ENCODE results near the gene YPEL5. TPM values are rescaled to one million over a fixed set of nuclear protein-coding genes. Genes with fewer than 3 reads are reported as not detected.
A peak's percentile ranks its signal among the peaks of the same experiment; 100 is the strongest.
"Not testable (repeated sequence)": the region's sequence is repeated elsewhere in the genome, so short reads cannot be mapped to it uniquely, and the experiment has no call there.

YPEL5 gene
- total RNA-seq, 1 donor from 2014 or later: 71.2 TPM

DNA sequence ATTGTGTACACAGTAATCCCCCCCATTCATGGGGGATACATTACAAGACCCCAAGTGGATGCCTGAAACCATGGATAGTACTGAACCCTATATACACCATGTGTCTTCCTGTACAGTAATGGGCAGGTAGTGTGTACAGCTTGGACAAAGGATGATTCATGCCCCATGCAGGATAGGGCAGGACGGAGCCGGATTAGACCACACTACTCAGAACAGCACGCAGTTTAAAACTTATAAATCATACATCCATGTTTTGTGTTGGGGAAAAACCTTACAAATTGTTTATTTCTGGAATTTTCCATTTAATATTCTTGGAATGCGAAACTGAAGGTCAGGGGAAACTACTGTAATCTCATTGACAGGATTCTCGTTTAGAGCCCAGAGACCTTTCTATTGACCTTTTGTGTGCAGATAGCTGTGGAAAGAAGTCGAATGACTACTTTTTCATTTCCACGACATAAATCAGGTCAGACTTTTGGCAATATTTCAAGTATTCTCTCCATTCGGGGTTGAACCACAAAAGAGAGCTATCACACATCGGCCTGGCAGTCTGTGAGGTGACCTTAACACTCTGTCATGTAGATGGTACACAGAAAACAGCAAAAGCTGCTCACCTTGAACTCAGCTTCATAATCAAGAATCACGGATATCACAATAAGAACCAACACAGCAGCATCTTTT, 9.9 kb upstream of the YPEL5 start:
- peak; percentile 72 to 84 for DNase-seq (ENCODE audit: low read depth in 2 of 2)

DNA sequence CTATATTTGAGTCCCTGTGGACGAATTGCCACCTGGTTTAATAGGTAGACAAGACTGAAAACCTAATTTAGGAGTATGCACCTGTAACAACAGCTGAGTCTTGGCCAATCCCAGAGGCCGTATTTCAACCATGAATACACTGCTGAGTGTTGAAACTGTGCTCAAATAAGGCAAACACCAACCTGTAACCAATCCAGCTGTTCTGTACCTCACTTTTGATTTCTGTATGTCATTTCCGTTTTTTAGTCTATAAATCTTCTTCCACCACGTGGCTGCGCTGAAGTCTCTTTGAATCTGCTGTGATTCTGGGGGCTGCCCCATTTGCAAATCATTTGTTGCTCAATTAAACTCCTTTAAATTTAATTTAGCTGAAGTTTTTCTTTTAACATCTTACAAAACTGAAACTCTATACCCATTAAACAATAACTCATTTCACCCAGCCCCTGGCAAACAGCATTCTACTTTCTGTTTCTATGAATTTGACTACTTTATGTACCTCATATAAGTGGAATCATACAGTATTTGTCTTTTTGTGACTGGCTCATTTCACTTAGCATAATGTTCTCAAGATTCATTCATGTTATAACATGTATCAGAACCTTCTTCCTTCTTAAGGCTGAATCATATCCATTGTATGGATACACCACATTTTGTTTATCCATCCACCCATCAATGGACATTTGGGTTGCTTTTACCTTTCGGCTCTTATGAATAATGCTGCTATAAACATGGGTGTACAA, 7.5 kb upstream of the YPEL5 start:
- DNase-seq (ENCODE audit: low read depth in 2 of 2): no peak

- DNase-seq (ENCODE audit: low read depth in 2 of 2): no peak
These were observed 5.7 kb upstream of the YPEL5 start for GRCh38 chr2:30141136-30141535.

- no peak for DNase-seq (ENCODE audit: low read depth in 2 of 2)
These were observed 2.5 kb upstream of the YPEL5 start for GRCh38 chr2:30144260-30144659.

GRCh38 chr2:30144951-30145350, 1.9 kb upstream of the YPEL5 start:
- DNase-seq (ENCODE audit: low read depth in 2 of 2): not testable (repeated sequence)

DNA sequence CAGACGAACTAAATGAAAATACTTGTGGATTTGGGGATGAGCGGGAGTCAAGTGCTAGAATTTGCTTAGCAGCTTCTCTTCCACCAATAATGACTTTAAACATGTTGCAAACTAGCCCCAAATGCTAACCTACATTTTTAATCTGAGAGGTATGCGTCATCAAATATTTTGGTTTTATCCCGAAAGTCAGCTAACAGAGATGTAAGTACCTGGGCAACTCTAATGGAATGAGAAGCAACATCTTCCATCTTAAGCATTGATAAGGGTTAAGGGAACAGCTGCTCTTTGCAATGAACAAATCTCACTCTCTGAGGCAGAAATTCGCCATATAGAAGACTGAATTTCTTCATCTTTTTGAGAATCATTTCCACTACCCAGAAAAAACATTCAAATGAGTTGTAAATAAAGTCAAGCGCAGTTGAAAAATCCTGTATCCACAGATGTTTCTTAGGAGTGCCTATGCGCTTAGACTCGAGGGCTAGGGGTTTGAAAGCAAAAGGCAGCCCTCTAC, 926 bp upstream of the YPEL5 start:
- no peak for DNase-seq (ENCODE audit: low read depth in 2 of 2)

DNA sequence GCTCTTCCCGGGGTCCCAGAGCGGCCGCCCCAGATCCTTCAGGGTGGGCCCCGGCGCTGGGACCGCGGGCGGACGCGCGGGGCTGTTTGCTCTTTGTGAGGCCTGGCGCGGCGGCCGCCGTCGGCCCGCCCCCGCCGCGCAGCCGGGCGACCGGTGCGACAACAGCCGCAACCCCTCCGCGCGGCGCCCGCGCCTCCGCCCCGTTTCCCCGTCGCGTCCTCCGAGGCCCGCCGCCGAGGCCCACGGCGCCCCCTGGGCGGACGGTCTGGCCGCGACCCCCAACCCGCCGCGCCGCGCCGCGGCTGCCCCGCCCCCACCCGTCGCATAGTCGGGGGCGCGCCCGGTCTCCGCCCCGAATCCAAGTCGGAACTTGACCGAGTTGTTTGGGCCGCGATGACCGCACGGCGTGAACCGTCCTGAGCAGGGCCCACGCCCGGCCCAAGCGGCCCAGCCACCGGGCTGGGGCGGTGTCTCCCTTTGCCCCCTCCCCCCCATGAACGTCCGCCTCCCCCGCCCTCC, 448 bp downstream of the YPEL5 start:
- DNase-seq (ENCODE audit: low read depth in 2 of 2): no peak

- peak; percentile 30 to 77 for DNase-seq (ENCODE audit: low read depth in 2 of 2)
These were observed 1.2 kb downstream of the YPEL5 start for GRCh38 chr2:30147715-30148610.

GRCh38 chr2:30148850-30149249, 2.0 kb downstream of the YPEL5 start:
- DNase-seq (ENCODE audit: low read depth in 2 of 2): no peak

GRCh38 chr2:30149513-30149912, 2.7 kb downstream of the YPEL5 start:
- DNase-seq (ENCODE audit: low read depth in 2 of 2): no peak

GRCh38 chr2:30149976-30150375, 3.2 kb downstream of the YPEL5 start:
- no peak for DNase-seq (ENCODE audit: low read depth in 2 of 2)

- DNase-seq (ENCODE audit: low read depth in 2 of 2): no peak
These were observed 4.0 kb downstream of the YPEL5 start for GRCh38 chr2:30150786-30151185.

- no peak for DNase-seq (ENCODE audit: low read depth in 2 of 2)
These were observed 5.6 kb downstream of the YPEL5 start for GRCh38 chr2:30152385-30152784.

GRCh38 chr2:30155202-30155601, 8.4 kb downstream of the YPEL5 start:
- peak in 1 of 2 donors; percentile 56 for DNase-seq (ENCODE audit: low read depth in 2 of 2)

DNA sequence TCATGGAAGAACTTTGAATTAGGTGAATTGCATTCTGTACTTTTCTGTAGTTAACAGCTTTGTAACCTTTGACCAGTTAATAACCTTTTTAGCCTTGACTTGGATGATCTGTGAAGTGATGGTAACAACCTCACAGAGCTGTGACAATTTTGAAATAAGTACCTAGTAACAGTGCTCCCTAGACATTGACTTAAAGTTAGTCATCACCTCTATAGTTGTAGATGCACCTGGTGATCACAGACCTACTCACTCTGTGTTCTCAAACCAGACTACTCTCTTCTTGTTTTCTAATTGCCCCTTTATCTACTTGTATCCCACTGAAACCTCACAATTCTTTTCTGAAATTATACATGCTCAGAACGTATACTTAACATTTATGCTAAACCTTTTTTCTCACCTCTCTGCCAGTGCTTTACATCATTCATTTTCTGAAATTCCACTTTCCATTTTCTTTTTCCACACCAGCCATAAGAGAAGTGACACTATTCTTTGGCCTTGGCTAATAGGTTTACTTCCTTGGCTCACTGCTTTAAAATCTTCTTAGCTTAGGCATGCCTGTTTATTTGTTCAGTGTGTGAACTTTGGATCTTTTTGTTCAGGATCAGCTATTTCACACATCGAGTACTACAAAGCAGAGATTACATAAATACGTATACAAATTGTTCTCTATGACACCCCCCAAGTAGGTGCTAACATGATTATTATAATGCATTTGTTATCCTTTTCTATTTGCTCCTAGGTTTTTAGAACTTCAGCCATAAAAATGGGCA, 9.3 kb downstream of the YPEL5 start:
- no peak for DNase-seq (ENCODE audit: low read depth in 2 of 2)

- no peak for DNase-seq (ENCODE audit: low read depth in 2 of 2)
These were observed 10.8 kb downstream of the YPEL5 start for GRCh38 chr2:30157616-30158015.

- no peak for DNase-seq (ENCODE audit: low read depth in 2 of 2)
These were observed 13.0 kb downstream of the YPEL5 start for GRCh38 chr2:30159766-30160165.

DNA sequence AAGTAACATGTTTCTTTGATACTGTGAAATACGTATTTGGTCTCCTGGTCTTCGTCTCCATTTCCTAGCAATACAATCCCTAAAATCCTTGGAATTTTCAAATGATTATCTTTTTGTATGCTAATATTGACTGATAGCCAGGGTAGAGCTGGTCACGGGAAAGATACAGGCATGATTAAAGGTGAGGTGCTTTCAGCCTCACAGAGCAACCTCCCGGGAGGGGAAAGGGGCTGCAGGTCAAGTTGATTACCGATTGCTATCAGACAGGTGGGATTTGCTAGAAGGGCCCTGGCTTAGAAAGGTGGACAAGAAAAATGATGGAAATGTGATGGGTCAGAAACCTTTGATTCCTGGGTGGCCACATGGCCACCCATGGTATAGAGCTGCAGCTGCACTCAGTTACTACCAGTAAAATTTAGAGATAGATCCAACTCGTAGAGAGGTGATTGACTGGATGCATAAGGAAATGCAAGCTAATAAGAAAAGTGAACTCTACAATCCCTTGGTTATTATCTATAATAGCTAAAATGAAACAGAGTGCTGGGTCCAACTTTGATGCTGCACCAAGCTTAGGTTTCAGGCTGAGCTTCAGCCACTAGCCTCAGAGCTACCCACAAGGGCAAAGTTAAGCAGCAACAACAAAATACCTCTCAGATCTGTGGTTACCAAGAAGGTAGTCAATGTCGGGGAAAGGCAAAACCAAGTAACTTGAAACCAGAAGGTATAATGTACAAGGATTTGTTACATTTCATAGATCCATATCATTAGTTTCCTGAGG, 15.3 kb downstream of the YPEL5 start:
- no peak for DNase-seq (ENCODE audit: low read depth in 2 of 2)

DNA sequence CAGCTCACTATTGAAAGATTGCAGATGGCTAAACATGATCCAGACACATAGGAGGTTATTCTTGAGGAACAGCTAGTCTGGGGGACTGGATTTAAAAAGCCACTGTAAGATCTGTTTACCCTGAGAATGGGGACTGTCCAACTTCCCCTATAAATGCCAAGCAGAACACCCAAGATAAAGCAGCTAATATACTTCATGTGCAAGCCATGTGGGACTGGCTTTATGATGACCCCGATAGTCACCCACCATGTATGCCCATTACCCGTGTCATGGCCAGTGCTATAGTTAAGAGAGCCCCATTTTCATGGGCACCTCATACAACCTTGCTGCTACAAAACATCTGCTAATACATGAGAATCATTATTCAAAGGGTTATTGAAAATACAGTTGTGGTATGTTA, 16.0 kb downstream of the YPEL5 start:
- no peak for DNase-seq (ENCODE audit: low read depth in 2 of 2)

Measured in dermis microvascular lymphatic vessel endothelial cell (primary cell).